Osteocyte (in vitro differentiated cells): Measurements from ENCODE around the gene SEMA3A. TPM values are rescaled to one million over a fixed set of nuclear protein-coding genes. Genes with fewer than 3 reads are reported as not detected.

ENCODE experiments used
- DNase-seq: peaks from one replicate; pipeline ENCODE4 v3.0.0; 2021; ENCODE audit warnings: mixed read lengths; ENCODE audit not compliant: unreplicated experiment; ENCODE audit errors: extremely low spot score
- H3K27ac Mint-ChIP-seq: one replicate; pipeline ENCODE4 v1.8.0; 2021; ENCODE audit warnings: mild to moderate bottlenecking, mixed read lengths; ENCODE audit not compliant: unreplicated experiment
- H3K27me3 Mint-ChIP-seq: one replicate; pipeline ENCODE4 v1.8.0; 2021; ENCODE audit warnings: mixed read lengths; ENCODE audit not compliant: unreplicated experiment
- H3K36me3 Mint-ChIP-seq: one replicate; pipeline ENCODE4 v1.8.0; 2021; ENCODE audit warnings: mixed read lengths; ENCODE audit not compliant: unreplicated experiment
- H3K4me1 Mint-ChIP-seq: one replicate; pipeline ENCODE4 v1.8.0; 2021; ENCODE audit warnings: mixed read lengths; ENCODE audit not compliant: unreplicated experiment
- H3K4me3 Mint-ChIP-seq: one replicate; pipeline ENCODE4 v1.8.0; 2021; ENCODE audit warnings: mild to moderate bottlenecking, moderate library complexity, mixed read lengths; ENCODE audit not compliant: unreplicated experiment
- H3K9me3 Mint-ChIP-seq: one replicate; pipeline ENCODE4 v1.8.0; 2021; ENCODE audit warnings: mixed read lengths; ENCODE audit not compliant: unreplicated experiment
- total RNA-seq: library from RNA; stranded (reverse); gene quantifications from 2 replicates; pipeline ENCODE4 v1.2.1, GENCODE V29; 2021
- TF ChIP-seq, protein P1 (sequence below): fragments of 200-600 bp; sonication (generic); IDR thresholded peaks from 2 replicates; pipeline ENCODE4 v1.5.0; 2021; ENCODE audit warnings: antibody characterized with exemption, mild to moderate bottlenecking, moderate library complexity

SEMA3A gene
- total RNA-seq, 1 donor from 2014 or later: 2.4 TPM

DNA sequence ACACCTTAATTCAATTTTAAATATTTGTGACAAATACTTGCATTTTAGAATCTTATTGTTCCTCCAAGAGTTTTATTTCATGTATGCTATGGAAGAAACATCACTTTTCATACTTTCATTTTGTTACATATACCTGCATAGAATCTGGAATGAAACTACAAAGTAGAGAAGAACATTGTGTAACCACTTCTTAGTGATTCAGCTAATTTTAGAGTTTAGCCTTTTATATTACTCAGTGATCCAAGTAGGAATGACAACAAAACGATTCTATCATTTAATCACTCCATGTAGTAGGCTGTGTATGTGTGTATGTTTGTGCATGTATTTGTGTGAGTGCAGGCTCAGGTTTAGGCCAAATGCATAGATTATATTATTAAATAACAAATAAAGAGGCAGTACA lies 14.4 kb upstream of the SEMA3A start:
- Mint-ChIP-seq H3K27me3 (no peaks in the 10 kb centered on the region), H3K4me3 (no peak overlapping the region), H3K9me3 (no peaks in the 10 kb centered on the region), H3K4me1 (no peaks in the 10 kb centered on the region), H3K36me3 (no peaks in the 10 kb centered on the region), H3K27ac (no peak overlapping the region)
- TF ChIP-seq, protein P1, sequence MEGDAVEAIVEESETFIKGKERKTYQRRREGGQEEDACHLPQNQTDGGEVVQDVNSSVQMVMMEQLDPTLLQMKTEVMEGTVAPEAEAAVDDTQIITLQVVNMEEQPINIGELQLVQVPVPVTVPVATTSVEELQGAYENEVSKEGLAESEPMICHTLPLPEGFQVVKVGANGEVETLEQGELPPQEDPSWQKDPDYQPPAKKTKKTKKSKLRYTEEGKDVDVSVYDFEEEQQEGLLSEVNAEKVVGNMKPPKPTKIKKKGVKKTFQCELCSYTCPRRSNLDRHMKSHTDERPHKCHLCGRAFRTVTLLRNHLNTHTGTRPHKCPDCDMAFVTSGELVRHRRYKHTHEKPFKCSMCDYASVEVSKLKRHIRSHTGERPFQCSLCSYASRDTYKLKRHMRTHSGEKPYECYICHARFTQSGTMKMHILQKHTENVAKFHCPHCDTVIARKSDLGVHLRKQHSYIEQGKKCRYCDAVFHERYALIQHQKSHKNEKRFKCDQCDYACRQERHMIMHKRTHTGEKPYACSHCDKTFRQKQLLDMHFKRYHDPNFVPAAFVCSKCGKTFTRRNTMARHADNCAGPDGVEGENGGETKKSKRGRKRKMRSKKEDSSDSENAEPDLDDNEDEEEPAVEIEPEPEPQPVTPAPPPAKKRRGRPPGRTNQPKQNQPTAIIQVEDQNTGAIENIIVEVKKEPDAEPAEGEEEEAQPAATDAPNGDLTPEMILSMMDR: no peak
- no peak for DNase-seq

DNA sequence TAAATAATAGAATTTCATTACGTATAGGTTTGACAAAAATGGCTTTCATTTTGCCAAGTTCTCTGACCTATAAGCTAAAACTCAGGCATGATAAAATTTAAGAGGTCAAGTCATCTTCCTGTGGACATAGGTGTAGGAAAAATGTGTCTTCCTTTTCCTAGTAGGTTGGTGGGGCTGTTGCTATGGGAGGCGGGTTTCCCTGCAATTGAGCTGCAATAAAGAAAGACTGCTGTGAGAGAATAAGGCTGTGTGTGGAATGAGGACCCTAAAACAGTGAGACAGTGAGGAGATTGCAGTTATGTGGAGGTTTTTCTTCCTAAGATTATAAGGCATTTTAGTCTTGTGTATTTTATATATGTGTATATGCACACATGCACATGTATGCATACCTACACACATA lies 13.0 kb upstream of the SEMA3A start:
- DNase-seq: no peak
- no peak overlapping the region for H3K27ac Mint-ChIP-seq
- H3K27me3 Mint-ChIP-seq: no peaks in the 10 kb centered on the region
- H3K4me3 Mint-ChIP-seq: no peak overlapping the region
- TF ChIP-seq, protein P1: no peak
- no peaks in the 10 kb centered on the region for H3K4me1 Mint-ChIP-seq
- H3K9me3 Mint-ChIP-seq: no peaks in the 10 kb centered on the region
- no peaks in the 10 kb centered on the region for H3K36me3 Mint-ChIP-seq

DNA sequence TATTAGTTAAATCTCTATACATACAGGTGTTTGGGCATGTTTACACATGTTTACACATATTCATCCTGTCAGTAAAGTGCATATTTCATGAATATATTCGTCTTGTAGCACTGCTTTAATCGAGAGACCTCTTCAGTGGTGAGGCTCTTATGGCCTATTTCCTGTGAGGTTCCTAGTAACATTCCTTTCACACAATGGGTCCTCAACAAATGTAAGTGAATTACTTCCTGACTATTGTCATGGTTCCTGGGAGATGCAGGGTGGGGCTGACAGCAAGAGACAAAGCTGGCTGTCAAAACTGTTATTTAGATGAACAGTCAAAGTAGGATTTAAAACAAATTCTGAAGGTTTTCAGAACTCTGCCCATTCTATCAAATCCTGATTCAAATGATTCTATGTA lies 12.4 kb upstream of the SEMA3A start:
- TF ChIP-seq, protein P1: no peak
- Mint-ChIP-seq H3K4me1 (no peaks in the 10 kb centered on the region), H3K27me3 (no peaks in the 10 kb centered on the region), H3K27ac (no peak overlapping the region), H3K4me3 (no peak overlapping the region), H3K9me3 (no peaks in the 10 kb centered on the region), H3K36me3 (no peaks in the 10 kb centered on the region)
- DNase-seq: no peak

DNA sequence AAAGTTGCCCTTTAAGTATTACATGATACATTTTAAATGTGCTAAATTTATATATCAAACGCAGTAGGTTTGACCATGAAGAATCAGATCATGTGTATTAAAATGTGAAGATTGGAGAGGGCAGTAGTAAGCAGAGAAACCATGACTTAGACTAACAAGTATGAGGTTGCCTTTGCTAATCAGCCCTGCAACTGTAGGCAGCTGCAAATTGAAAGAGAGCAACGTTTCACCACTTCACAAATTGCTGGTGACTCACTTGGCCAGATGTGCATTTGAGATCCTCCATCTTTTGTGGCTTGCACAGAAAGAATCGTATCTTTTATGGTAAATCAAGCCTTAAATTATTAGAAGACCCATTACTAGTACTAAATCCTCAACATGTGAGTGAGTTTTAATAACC lies 10.1 kb upstream of the SEMA3A start:
- DNase-seq: no peak
- H3K4me1 Mint-ChIP-seq: peaks cover 6% of the 10 kb centered on the region
- no peaks in the 10 kb centered on the region for H3K36me3 Mint-ChIP-seq
- TF ChIP-seq, protein P1: no peak
- H3K27me3 Mint-ChIP-seq: no peaks in the 10 kb centered on the region
- no peak overlapping the region for H3K4me3 Mint-ChIP-seq
- no peaks in the 10 kb centered on the region for H3K9me3 Mint-ChIP-seq
- no peak overlapping the region for H3K27ac Mint-ChIP-seq

DNA sequence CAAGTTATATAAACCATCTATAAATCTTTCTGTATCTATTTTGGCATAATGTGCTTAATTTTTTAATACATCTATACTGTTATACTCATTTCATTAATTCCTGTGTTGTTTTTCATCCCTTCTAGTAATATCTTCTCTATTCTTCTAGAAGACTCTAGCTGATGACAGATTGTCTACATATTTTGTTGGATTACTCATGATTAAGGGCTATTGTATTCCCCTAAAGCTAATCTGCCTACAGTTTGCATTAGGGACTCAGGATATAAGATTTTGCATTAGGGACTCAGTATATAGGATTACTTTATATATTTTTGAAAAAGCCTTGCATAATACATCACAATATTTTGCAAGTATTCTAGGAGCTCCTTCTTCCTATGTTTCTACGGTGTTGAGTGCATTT lies 8.3 kb upstream of the SEMA3A start:
- Mint-ChIP-seq H3K36me3 (no peaks in the 10 kb centered on the region), H3K9me3 (no peaks in the 10 kb centered on the region), H3K4me3 (no peak overlapping the region), H3K27ac (no peak overlapping the region), H3K27me3 (no peaks in the 10 kb centered on the region), H3K4me1 (peaks cover 6% of the 10 kb centered on the region)
- DNase-seq: no peak
- TF ChIP-seq, protein P1: no peak
